Lung (tissue), 12 donors: ENCODE measurements around the gene RIN3. TPM values are rescaled to one million over a fixed set of nuclear protein-coding genes. Genes with fewer than 3 reads are reported as not detected.

Experiments used
- ATAC-seq: fragments of 200-7000 bp; cut with Tn5 transposase; one replicate; pipeline ENCODE4 v1.9.1; 2020; ENCODE audit warnings: moderate number of reproducible peaks; ENCODE audit not compliant: insufficient read depth, low FRiP score
- DNase-seq, 3 donors: peaks; one replicate each; pipeline ENCODE4 v3.0.0-alpha.2; 2013 to 2017
- H3K27ac ChIP-seq, 2 donors: one replicate each; pipeline ENCODE4 v1.5.1; 2013; ENCODE audit warnings: mild to moderate bottlenecking in 2 of 2, moderate library complexity in 2 of 2, control low read depth in 1 of 2, inconsistent platforms in 1 of 2, low read depth in 1 of 2, low read length in 1 of 2
- H3K27me3 ChIP-seq, 3 donors: one replicate each; pipeline ENCODE4 v1.5.1; 2013; ENCODE audit warnings: low read length in 2 of 3; ENCODE audit not compliant: control insufficient read depth in 3 of 3, insufficient read depth in 3 of 3
- H3K36me3 ChIP-seq, 4 donors: one replicate each; pipeline ENCODE4 v1.5.1; 2013; ENCODE audit warnings: low read length in 4 of 4, mild to moderate bottlenecking in 1 of 4, moderate library complexity in 1 of 4; ENCODE audit not compliant: control insufficient read depth in 4 of 4, insufficient read depth in 4 of 4
- H3K4me1 ChIP-seq, 5 donors: one replicate each; pipeline ENCODE4 v1.5.1; 2013; ENCODE audit warnings: low read length in 5 of 5, mild to moderate bottlenecking in 2 of 5, moderate library complexity in 1 of 5; ENCODE audit not compliant: control insufficient read depth in 5 of 5, insufficient read depth in 5 of 5
- H3K4me3 ChIP-seq: one replicate; pipeline ENCODE4 v1.5.1; 2013; ENCODE audit warnings: mild to moderate bottlenecking, control low read depth, moderate library complexity
- H3K9ac ChIP-seq, 2 donors: one replicate each; pipeline ENCODE4 v1.5.1; 2013; ENCODE audit warnings: low read length in 2 of 2, control low read depth in 1 of 2; ENCODE audit not compliant: insufficient read depth in 1 of 2
- H3K9me3 ChIP-seq, 4 donors: one replicate each; pipeline ENCODE4 v1.5.1; 2013; ENCODE audit warnings: low read length in 3 of 4, mild to moderate bottlenecking in 1 of 4, moderate library complexity in 1 of 4; ENCODE audit not compliant: control insufficient read depth in 4 of 4, insufficient read depth in 3 of 4
- CTCF ChIP-seq: IDR thresholded peaks from 2 replicates; pipeline ENCODE4 v1.5.1; 2012; ENCODE audit warnings: mild to moderate bottlenecking; ENCODE audit errors: control extremely low read depth, extremely low read depth
- WGBS, 2 donors: extraction: QIAGEN DNeasy Blood & Tissue Kit; methylation state at CpG; one replicate each; pipeline ENCODE4 v1.1.7; 2013; 5-methylcytosine and 5-hydroxymethylcytosine counted together
- polyA plus RNA-seq, 2 donors: library from polyadenylated mRNA; stranded (reverse); fragments of 200-250 nt; gene quantifications; one replicate each; pipeline ENCODE4 v1.2.1, GENCODE V29; 2013
- total RNA-seq, 2 donors: library from RNA; depleted of rRNA in 1 of 2; stranded (reverse); fragments of >200 nt in 1 of 2; gene quantifications; one replicate each; pipeline ENCODE4 v1.2.1, GENCODE V29; 2014 to 2021
- donor health status: control.
- donor health status: control.
- donor health status: Bipolar disorder and iron deficiency.
- donor health status: healthy.
- donor health status: DM: yes; HTN: yes; CAD: no.

RIN3 gene
- total and polyA plus RNA-seq, 4 donors: 19.3 to 55.5 (median 40.2) TPM

DNA sequence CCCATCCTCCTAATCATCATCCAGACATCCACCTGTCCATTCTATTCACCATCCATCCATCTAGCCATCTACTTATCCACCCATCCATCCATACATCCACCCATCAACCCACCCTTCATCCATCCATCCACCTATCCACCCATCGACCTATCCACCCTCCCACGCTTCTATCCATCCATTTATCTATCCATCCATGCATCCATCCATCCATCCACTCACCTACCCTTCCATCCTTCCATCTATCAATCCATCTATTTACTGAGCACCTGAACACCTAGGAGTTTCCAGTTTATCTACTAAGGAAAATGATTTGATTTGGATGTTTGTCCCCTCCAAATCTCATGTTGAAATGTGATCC, 7.5 kb downstream of the RIN3 start:
- no peaks in the 10 kb centered on the region for H3K9me3 ChIP-seq
- H3K27ac ChIP-seq: no peak overlapping the region
- H3K36me3 ChIP-seq: no peaks in the 10 kb centered on the region
- ATAC-seq (no peak), DNase-seq (no peak)
- TF ChIP-seq CTCF: no peak
- no peak overlapping the region for H3K9ac ChIP-seq
- H3K4me3 ChIP-seq: no peak overlapping the region
- 95 to 97% methylated on average over 2 of the region's 2 CpGs for WGBS, 2 donors
- peaks cover 0 to 35% (median 16%) of the 10 kb centered on the region in 5 donors for H3K4me1 ChIP-seq
- H3K27me3 ChIP-seq: no peaks in the 10 kb centered on the region

- Histone ChIP-seq H3K9ac (no peak overlapping the region), H3K27me3 (no peaks in the 10 kb centered on the region), H3K4me3 (no peak overlapping the region), H3K36me3 (no peaks in the 10 kb centered on the region), H3K9me3 (no peaks in the 10 kb centered on the region), H3K27ac (no peak overlapping the region), H3K4me1 (peaks cover 0 to 33% (median 16%) of the 10 kb centered on the region in 5 donors)
- DNase-seq (no peak), ATAC-seq (no peak)
- WGBS, 2 donors: 89 to 95% methylated on average over 6 of the region's 6 CpGs
- no peak for TF ChIP-seq CTCF
These were observed 10.2 kb downstream of the RIN3 start for GRCh38 chr14:92523752-92524151.

- DNase-seq: no peak
- Histone ChIP-seq H3K36me3 (no peaks in the 10 kb centered on the region), H3K4me3 (no peak overlapping the region), H3K4me1 (peaks cover 0 to 34% (median 16%) of the 10 kb centered on the region in 5 donors), H3K27me3 (no peaks in the 10 kb centered on the region), H3K9ac (no peak overlapping the region), H3K27ac (no peak overlapping the region), H3K9me3 (no peaks in the 10 kb centered on the region)
- no peak for TF ChIP-seq CTCF
- ATAC-seq: no peak
- WGBS, 2 donors: 40 to 64% methylated on average over 9 to 10 of the region's 10 CpGs
These were observed 11.1 kb downstream of the RIN3 start for GRCh38 chr14:92524602-92525185.
